Hepatocyte (in vitro differentiated cells): Measurements from ENCODE around the gene VPS11. TPM values are rescaled to one million over a fixed set of nuclear protein-coding genes. Genes with fewer than 3 reads are reported as not detected.

Source experiments
- DNase-seq: peaks from one replicate; pipeline ENCODE4 v3.0.0-alpha.2; 2016; ENCODE audit warnings: low spot score
- H2AFZ ChIP-seq: fragments of 200-600 bp; sonication (generic); 2 replicates; pipeline ENCODE4 v1.6.0; 2016; ENCODE audit warnings: antibody characterized with exemption, mild to moderate bottlenecking
- H3K27ac ChIP-seq: fragments of 200-600 bp; sonication (generic); 2 replicates; pipeline ENCODE4 v1.5.1; 2016; ENCODE audit warnings: mild to moderate bottlenecking
- H3K27me3 ChIP-seq: fragments of 200-600 bp; sonication (generic); 2 replicates; pipeline ENCODE4 v1.6.1; 2016
- H3K36me3 ChIP-seq: fragments of 200-600 bp; sonication (generic); replicated peaks from 2 replicates; pipeline ENCODE4 v1.5.1; 2016; ENCODE audit warnings: low read depth; ENCODE audit not compliant: insufficient read depth
- H3K4me1 ChIP-seq: fragments of 200-600 bp; sonication (generic); 2 replicates; pipeline ENCODE4 v1.5.1; 2016; ENCODE audit warnings: mild to moderate bottlenecking, moderate library complexity; ENCODE audit not compliant: insufficient read depth
- H3K4me2 ChIP-seq: fragments of 200-600 bp; sonication (generic); 2 replicates; pipeline ENCODE4 v1.6.0; 2016
- H3K4me3 ChIP-seq: fragments of 200-600 bp; sonication (generic); 2 replicates; pipeline ENCODE4 v1.5.1; 2016; ENCODE audit warnings: mild to moderate bottlenecking
- H3K79me2 ChIP-seq: fragments of 200-600 bp; sonication (generic); 2 replicates; pipeline ENCODE4 v1.6.0; 2017; ENCODE audit warnings: mild to moderate bottlenecking
- H3K9me2 ChIP-seq: fragments of 200-600 bp; sonication (generic); replicated peaks from 2 replicates; pipeline ENCODE4 v1.6.0; 2017; ENCODE audit warnings: mild to moderate bottlenecking; ENCODE audit not compliant: insufficient read depth
- H3K9me3 ChIP-seq: fragments of 200-600 bp; sonication (generic); 2 replicates; pipeline ENCODE4 v1.5.1; 2016; ENCODE audit warnings: low read depth, mild to moderate bottlenecking
- H4K20me1 ChIP-seq: fragments of 200-600 bp; sonication (generic); 2 replicates; pipeline ENCODE4 v1.6.0; 2016; ENCODE audit warnings: mild to moderate bottlenecking; ENCODE audit not compliant: insufficient read depth, poor library complexity, severe bottlenecking
- EZH2 ChIP-seq: fragments of 200-600 bp; sonication (generic); IDR thresholded peaks from 2 replicates; pipeline ENCODE4 v1.6.1; 2016; ENCODE audit warnings: antibody characterized with exemption, mild to moderate bottlenecking, borderline replicate concordance
- EZH2phosphoT487 ChIP-seq: fragments of 200-600 bp; sonication (generic); IDR thresholded peaks from one replicate; pipeline ENCODE4 v1.6.1; 2018; ENCODE audit warnings: antibody characterized with exemption, mild to moderate bottlenecking, low read depth, moderate library complexity; ENCODE audit not compliant: unreplicated experiment, severe bottlenecking
- WGBS: methylation state at CpG from one replicate; pipeline ENCODE4 v1.1.6; 2016; ENCODE audit warnings: low lambda C conversion rate; ENCODE audit errors: missing lambda C conversion rate; 5-methylcytosine and 5-hydroxymethylcytosine counted together
- polyA plus RNA-seq: library from polyadenylated mRNA; unstranded; fragments of >200 nt; fragmentation: Nextera tagmentation; extraction: Ambion mirVana; gene quantifications from 2 replicates; pipeline ENCODE4 v1.2.1, GENCODE V29; 2016
- total RNA-seq: library from RNA; depleted of rRNA; stranded (reverse); fragments of >200 nt; gene quantifications from 2 replicates; pipeline ENCODE4 v1.2.3, GENCODE V29; 2014
- TF ChIP-seq, protein P1 (sequence below): fragments of 200-600 bp; sonication (generic); IDR thresholded peaks from 2 replicates; pipeline ENCODE4 v1.5.1; 2016; ENCODE audit warnings: antibody characterized with exemption, mild to moderate bottlenecking; ENCODE audit not compliant: poor library complexity

VPS11 gene
- total and polyA plus RNA-seq, 2 experiments from 2014 or later: 31.8 to 36.9 TPM

GRCh38 chr11:119115484-119116234 is 48.0 kb downstream of the VPS11 start:
- H3K79me2 ChIP-seq: no peaks in the 10 kb centered on the region
- no peak overlapping the region for H3K4me3 ChIP-seq
- H3K36me3 ChIP-seq: no peaks in the 10 kb centered on the region
- WGBS: 89% methylated on average over 24 of the region's 24 CpGs
- TF ChIP-seq EZH2 (no peak), EZH2phosphoT487 (no peak)
- TF ChIP-seq, protein P1, sequence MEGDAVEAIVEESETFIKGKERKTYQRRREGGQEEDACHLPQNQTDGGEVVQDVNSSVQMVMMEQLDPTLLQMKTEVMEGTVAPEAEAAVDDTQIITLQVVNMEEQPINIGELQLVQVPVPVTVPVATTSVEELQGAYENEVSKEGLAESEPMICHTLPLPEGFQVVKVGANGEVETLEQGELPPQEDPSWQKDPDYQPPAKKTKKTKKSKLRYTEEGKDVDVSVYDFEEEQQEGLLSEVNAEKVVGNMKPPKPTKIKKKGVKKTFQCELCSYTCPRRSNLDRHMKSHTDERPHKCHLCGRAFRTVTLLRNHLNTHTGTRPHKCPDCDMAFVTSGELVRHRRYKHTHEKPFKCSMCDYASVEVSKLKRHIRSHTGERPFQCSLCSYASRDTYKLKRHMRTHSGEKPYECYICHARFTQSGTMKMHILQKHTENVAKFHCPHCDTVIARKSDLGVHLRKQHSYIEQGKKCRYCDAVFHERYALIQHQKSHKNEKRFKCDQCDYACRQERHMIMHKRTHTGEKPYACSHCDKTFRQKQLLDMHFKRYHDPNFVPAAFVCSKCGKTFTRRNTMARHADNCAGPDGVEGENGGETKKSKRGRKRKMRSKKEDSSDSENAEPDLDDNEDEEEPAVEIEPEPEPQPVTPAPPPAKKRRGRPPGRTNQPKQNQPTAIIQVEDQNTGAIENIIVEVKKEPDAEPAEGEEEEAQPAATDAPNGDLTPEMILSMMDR: no peak
- H3K4me2 ChIP-seq: no peak overlapping the region
- H4K20me1 ChIP-seq: no peaks in the 10 kb centered on the region
- no peak for DNase-seq
- no peaks in the 10 kb centered on the region for H3K4me1 ChIP-seq
- H3K9me2 ChIP-seq: no peaks in the 10 kb centered on the region
- no peak overlapping the region for H2AFZ ChIP-seq
- no peak overlapping the region for H3K27ac ChIP-seq
- H3K9me3 ChIP-seq: no peaks in the 10 kb centered on the region
- no peaks in the 10 kb centered on the region for H3K27me3 ChIP-seq

DNA sequence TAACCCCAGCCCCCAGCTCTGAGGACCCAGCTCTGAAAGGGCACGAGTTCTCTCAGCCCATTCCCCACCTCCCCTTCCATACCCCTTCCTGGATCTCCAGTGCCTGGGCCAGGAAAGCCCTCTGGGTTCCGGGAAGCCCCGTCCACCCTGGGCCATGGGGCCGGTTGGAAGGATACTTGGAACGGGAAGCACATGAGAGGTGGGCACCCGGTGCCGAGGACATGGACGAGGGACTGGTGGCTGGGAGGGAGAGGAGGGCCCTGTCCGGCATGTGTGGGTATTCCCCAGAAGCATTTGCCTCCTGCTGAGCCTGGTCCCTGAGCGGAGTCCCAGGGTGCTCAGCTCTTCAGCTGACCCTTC is 48.6 kb downstream of the VPS11 start:
- DNase-seq: no peak
- H3K27ac ChIP-seq: no peak overlapping the region
- H3K4me3 ChIP-seq: no peak overlapping the region
- H2AFZ ChIP-seq: no peak overlapping the region
- TF ChIP-seq EZH2: no peak
- TF ChIP-seq, protein P1: no peak
- TF ChIP-seq EZH2phosphoT487: no peak
- no peak overlapping the region for H3K4me2 ChIP-seq
- no peaks in the 10 kb centered on the region for H3K27me3 ChIP-seq
- WGBS: 94% methylated on average over 10 of the region's 10 CpGs
- no peaks in the 10 kb centered on the region for H3K9me2 ChIP-seq
- no peaks in the 10 kb centered on the region for H3K9me3 ChIP-seq
- no peaks in the 10 kb centered on the region for H3K79me2 ChIP-seq
- H4K20me1 ChIP-seq: no peaks in the 10 kb centered on the region
- no peaks in the 10 kb centered on the region for H3K36me3 ChIP-seq
- H3K4me1 ChIP-seq: no peaks in the 10 kb centered on the region

GRCh38 chr11:119116601-119117000 is 49.0 kb downstream of the VPS11 start:
- TF ChIP-seq EZH2phosphoT487 (no peak), EZH2 (no peak)
- TF ChIP-seq, protein P1: no peak
- H3K9me3 ChIP-seq: no peaks in the 10 kb centered on the region

More at GRCh38 chr11:119116601-119117000, 49.0 kb downstream of the VPS11 start:
- H3K27me3 ChIP-seq: no peaks in the 10 kb centered on the region
- H3K27ac ChIP-seq: no peak overlapping the region
- no peak overlapping the region for H3K4me2 ChIP-seq
- WGBS: 89% methylated on average over 5 of the region's 5 CpGs
- no peaks in the 10 kb centered on the region for H4K20me1 ChIP-seq
- DNase-seq: no peak
- H2AFZ ChIP-seq: no peak overlapping the region
- no peaks in the 10 kb centered on the region for H3K79me2 ChIP-seq
- H3K36me3 ChIP-seq: no peaks in the 10 kb centered on the region
- H3K4me3 ChIP-seq: no peak overlapping the region
- no peaks in the 10 kb centered on the region for H3K9me2 ChIP-seq
- no peaks in the 10 kb centered on the region for H3K4me1 ChIP-seq
